ENCODE measurements around the gene TMPRSS12.
"Not testable (repeated sequence)": the region's sequence is repeated elsewhere in the genome, so short reads cannot be mapped to it uniquely, and the experiment has no call there.

Gene TMPRSS12

GRCh38 chr12:50859621-50860310, 17.0 kb downstream of the TMPRSS12 start:
- no peak for DNase-seq

DNA sequence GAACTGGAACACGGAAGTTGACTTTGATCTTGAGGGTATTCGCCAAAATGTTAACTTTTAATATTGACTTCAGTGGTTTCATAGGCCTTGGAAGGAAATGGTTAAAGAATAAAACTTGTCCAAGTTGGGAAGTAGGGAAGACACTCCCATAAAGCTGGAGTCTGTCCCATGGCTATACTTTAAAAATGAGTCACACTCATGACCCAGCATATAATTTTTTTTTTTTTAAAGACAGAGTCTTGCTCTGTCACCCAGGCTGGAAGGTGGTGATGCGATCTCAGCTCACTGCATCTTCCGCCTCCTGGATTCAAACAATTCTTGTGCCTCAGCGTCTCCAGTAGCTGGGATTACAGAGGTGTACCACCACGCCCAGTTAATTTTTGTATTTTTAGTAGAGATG, 19.6 kb downstream of the TMPRSS12 start:
- DNase-seq: no peak

GRCh38 chr12:50865266-50865665, 22.5 kb downstream of the TMPRSS12 start:
- DNase-seq: no peak

DNA sequence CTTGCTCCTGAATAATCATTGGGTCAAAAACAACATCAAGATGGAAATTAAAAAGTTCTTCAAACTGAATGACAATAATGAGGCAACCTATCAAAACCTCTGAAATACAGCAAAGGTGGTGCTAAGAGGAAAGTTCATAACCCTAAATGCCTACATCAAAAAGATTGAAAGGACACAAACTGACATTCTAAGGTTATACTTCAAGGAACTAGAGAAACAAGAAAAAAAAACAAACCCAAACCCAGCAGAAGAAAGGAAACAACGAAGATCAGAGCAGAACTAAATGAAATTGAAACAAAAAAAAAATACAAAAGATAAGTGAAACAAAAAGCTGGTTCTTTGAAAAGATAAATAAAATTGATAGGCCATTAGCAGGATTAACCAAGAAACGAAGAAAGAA, 26.2 kb downstream of the TMPRSS12 start:
- DNase-seq: not testable (repeated sequence)

- no peak for DNase-seq
These were observed 39.8 kb downstream of the TMPRSS12 start for GRCh38 chr12:50882563-50882962.

DNA sequence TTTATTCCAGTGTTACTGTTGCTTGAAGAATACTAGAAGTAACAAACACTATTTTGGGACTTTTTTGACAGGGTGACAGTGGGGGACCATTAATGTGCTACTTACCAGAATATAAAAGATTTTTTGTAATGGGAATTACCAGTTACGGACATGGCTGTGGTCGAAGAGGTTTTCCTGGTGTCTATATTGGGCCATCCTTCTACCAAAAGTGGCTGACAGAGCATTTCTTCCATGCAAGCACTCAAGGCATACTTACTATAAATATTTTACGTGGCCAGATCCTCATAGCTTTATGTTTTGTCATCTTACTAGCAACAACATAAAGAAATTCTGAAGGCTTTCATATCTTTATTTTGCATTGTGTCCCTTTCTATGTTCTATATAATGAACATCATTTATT, 44.5 kb downstream of the TMPRSS12 start:
- no peak for DNase-seq

- DNase-seq: no peak
These were observed 45.9 kb downstream of the TMPRSS12 start for GRCh38 chr12:50888666-50889065.

GRCh38 chr12:50894241-50894640, 51.5 kb downstream of the TMPRSS12 start:
- DNase-seq: no peak

DNA sequence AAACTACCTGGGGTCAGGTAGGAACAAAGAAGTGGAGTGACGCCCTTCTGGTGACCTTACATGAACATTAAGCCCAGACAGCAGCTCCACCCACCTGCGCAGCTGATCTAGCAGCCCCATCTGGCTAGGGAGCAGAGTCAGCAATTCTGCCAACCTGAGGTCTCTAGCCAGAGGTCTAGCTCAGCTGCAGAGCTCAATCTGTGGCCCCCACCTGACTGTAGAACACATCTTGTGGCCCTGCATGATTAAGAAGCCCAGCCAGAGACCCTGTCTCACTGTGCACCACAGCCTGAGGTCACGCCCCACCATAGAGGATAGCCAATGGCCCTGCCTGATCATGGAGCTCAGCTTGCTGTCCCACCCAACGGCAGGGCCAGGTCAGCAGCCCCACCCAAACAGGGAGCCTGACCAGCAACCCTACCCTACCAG, 59.0 kb downstream of the TMPRSS12 start:
- DNase-seq: no peak

DNA sequence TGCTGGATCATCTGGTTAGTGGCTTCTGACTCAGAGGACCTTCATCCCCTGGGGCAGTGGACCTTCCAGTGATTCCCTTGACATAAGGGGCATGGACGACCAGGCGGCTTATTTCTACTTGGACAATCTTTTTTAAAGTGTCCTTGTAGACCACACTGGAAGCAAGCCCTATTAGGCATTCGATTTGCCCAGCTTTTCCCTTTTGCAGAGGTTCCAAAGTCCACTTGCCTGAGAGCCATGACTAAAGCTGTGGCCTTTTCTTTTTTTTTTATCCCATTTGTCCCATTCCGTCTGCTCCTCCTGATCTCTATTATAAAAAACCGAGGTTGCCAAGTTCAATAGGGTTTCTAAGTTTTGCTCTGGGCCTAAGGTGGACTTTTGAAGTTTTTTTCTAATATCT, 65.8 kb downstream of the TMPRSS12 start:
- not testable (repeated sequence) for DNase-seq

DNA sequence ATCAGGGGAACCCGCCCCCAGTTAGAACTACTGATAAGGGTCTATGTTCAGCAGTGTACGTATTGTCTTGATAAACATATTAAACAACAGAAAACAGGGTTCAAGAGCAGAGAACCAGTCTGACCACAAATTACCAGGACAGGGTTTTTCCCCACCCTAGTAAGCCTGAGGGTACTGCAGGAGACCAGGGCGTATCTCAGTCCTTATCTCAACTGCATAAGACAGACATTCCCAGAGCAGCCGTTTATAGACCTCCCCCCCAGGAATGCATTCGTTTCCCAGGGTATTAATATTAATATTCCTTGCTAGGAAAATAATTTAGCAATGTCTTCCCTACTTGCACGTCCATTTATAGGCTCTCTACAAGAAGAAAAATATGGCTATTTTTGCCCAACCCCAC, 69.6 kb downstream of the TMPRSS12 start:
- not testable (repeated sequence) for DNase-seq

- no peak for DNase-seq
These were observed 70.5 kb downstream of the TMPRSS12 start for GRCh38 chr12:50913224-50913623.

- DNase-seq: no peak
These were observed 72.3 kb downstream of the TMPRSS12 start for GRCh38 chr12:50914872-50915484.

- DNase-seq: no peak
These were observed 73.6 kb downstream of the TMPRSS12 start for GRCh38 chr12:50916292-50916691.

DNA sequence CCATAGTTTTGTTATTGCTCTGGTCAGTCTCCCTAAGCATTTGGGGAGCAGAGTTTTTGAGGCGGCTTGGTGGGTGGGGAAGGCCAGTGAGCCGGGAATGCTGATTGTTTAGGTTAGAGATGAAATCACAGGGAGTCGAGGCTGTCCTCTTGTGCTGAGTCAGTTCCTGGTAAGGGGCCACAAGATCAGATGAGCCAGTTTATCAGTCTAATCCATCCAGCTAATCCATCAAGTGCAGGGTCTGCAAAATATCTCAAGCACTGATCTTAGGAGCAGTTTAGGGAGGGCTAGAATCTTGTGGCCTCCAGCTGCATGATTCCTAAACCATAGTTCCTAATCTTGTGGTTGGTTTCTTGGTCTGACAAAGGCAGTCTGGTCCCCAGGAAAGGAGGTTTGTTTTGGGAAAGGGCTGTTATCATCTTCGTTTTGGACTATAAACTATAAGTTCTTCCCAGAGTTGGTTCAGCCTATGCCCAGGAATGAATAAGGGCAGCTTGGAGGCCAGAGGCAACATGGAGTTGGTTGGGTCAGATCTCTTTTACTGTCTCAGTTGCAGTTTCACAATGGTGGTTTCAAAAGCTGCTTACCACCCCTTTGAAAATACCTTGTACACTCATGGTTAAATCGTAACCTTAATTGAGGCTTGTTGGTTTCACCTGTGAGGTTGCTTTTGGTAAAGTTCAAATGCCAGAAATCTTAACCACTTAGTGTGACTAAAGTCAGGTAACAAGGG, 76.0 kb downstream of the TMPRSS12 start:
- no peak for DNase-seq

DNA sequence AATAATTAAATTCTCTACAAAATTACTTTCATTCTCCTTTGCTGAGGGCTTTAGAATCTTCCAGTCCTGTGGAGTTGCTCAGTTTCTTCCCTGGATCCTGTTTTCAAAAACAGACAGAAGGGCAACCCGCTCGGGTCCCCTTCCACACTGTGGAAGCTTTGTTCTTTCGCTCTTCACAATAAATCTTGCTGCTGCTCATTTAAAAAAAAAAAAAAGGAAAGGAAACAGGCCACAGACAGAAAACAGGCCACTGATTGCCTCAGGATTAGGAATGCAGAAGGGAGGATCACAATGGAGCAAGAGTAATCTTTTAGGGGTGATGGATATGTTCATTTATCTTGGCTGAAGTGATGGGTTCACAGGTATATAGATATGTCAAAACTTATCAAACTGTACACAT, 80.1 kb downstream of the TMPRSS12 start:
- no peak for DNase-seq

- peak; percentile 6 to 22 for DNase-seq
These were observed 80.8 kb downstream of the TMPRSS12 start for GRCh38 chr12:50923361-50924130.

GRCh38 chr12:50924131-50924438, 81.4 kb downstream of the TMPRSS12 start:
- peak; percentile 50 to 69 for DNase-seq

GRCh38 chr12:50924439-50925341, 82.0 kb downstream of the TMPRSS12 start:
- DNase-seq: peak; percentile 86 to 88

DNA sequence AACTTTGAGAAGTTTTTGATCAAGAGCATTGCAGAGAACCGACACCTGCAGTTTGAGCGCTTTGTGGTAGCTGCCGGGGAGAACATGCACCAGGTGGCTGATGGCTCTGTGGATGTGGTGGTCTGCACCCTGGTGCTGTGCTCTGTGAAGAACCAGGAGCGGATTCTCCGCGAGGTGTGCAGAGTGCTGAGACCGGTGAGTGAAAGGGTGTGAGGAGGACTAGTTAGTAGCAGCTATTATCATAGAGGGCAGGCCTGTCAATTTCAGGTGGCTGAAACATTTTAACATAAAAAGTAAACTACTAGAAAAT, 82.6 kb downstream of the TMPRSS12 start:
- no peak for DNase-seq

DNA sequence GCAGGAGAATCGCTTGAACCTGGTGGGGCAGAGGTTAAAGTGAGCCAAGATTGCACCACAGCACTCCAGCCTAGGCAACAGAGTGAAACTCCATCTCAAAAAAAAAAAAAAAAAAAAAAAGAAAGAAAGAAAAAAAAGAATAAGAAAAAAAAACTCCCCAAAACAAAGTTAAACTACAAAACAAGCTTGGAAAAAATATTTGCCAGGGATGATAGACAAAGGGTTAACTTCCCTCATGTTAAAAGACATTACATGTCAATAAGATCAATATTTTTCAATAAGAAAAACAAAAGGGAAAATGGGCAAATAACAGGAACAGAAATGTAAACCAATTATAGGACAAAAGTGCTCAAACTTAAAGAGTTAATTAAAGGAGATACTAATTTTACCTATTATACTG, 83.2 kb downstream of the TMPRSS12 start:
- no peak for DNase-seq

GRCh38 chr12:50926415-50926814, 83.7 kb downstream of the TMPRSS12 start:
- no peak for DNase-seq

DNA sequence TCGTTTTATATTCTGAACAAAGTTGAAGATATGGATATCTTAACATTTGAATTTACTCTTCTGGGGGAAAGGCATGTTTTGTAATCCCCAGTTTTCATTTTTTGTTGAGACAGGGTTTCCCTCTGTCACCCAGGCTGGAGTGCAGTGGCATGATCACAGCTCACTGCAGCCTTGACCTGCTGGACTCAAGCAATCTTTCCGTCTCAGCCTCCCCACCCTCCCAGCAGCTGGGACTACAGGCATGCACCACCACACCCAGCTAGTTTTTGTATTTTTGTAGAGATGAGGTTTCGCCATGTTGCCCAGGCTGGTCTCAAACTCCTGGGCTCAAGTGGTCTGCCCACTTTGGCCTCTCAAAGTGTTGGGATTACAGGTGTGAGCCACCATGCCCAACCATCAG, 84.2 kb downstream of the TMPRSS12 start:
- not testable (repeated sequence) for DNase-seq

Measured in Kasumi-1 (cell line).